Testis (tissue), 3 donors: ENCODE results near the gene MCTP1. TPM values are rescaled to one million over a fixed set of nuclear protein-coding genes. Genes with fewer than 3 reads are reported as not detected.

Experiments
- DNase-seq: peaks from one replicate; pipeline ENCODE4 v3.0.0-alpha.2; 2019
- H3K27ac ChIP-seq, 2 donors: fragments of 200-600 bp; sonication (generic); one replicate each; pipeline ENCODE4 v1.5.1; 2019
- H3K27me3 ChIP-seq: fragments of 200-600 bp; sonication (generic); one replicate; pipeline ENCODE4 v1.5.1; 2019
- H3K36me3 ChIP-seq: fragments of 200-600 bp; sonication (generic); one replicate; pipeline ENCODE4 v1.5.1; 2017; ENCODE audit warnings: low read depth; ENCODE audit errors: missing control alignments
- H3K4me1 ChIP-seq: fragments of 200-600 bp; sonication (generic); one replicate; pipeline ENCODE4 v1.5.1; 2019
- H3K4me3 ChIP-seq, 2 donors: fragments of 200-600 bp; sonication (generic); one replicate each; pipeline ENCODE4 v1.5.1; 2017 to 2019
- H3K9me3 ChIP-seq: fragments of 200-600 bp; sonication (generic); one replicate; pipeline ENCODE4 v1.5.1; 2017
- CTCF ChIP-seq, 3 experiments: fragments of 450-650 bp in 2 of 3; fragments of 200-600 bp in 1 of 3; sonication (generic) in 1 of 3; IDR thresholded peaks; one replicate each; pipeline ENCODE4 v1.5.1; 2016 to 2019; ENCODE audit warnings: antibody characterized with exemption in 3 of 3, mild to moderate bottlenecking in 2 of 3, moderate library complexity in 1 of 3
- POLR2A ChIP-seq: fragments of 450-650 bp; IDR thresholded peaks from one replicate; pipeline ENCODE4 v1.6.1; 2017; ENCODE audit warnings: antibody characterized with exemption, mild to moderate bottlenecking, moderate library complexity
- WGBS, 2 donors: methylation state at CpG; one replicate each; pipeline ENCODE4 v1.1.5; 2018; 5-methylcytosine and 5-hydroxymethylcytosine counted together
- intact Hi-C: fragments of 100-400 bp; cut with DNase I; formaldehyde crosslinking; loops from one replicate; pipeline ENCODE4 v1.15.1; 2023; ENCODE audit warnings: low total_unique reads
- polyA plus RNA-seq: library from polyadenylated mRNA; stranded (reverse); fragments of 350-450 nt; fragmentation: Illumina TruSeq; extraction: RNeasy Lipid Tissue Mini Kit (QIAGEN cat#74804); gene quantifications from one replicate; pipeline ENCODE4 v1.2.3, GENCODE V29; 2014; ENCODE audit warnings: low read depth, low replicate concordance; ENCODE audit not compliant: insufficient read depth
- total RNA-seq, 2 donors: library from RNA; depleted of rRNA; stranded (reverse); fragments of >200 nt; gene quantifications; one replicate each; pipeline ENCODE4 v1.2.3, GENCODE V29; 2016

Gene MCTP1
- total and polyA plus RNA-seq, 3 donors from 2014 or later = 7.4 to 15.5 (median 9.7) TPM

GRCh38 chr5:95221234-95221633 lies 63.7 kb downstream of the MCTP1 start:
- 80 to 90% methylated on average over 2 of the region's 2 CpGs for WGBS, 2 donors
- intact Hi-C loops = no loop called here

GRCh38 chr5:95220381-95220780 lies 64.5 kb downstream of the MCTP1 start:
- no peaks in the 10 kb centered on the region for H3K4me1 ChIP-seq
- no peak overlapping the region for H3K4me3 ChIP-seq
- H3K27ac ChIP-seq = no peak overlapping the region
- no peaks in the 10 kb centered on the region for H3K36me3 ChIP-seq
- no peaks in the 10 kb centered on the region for H3K9me3 ChIP-seq
- no peak for DNase-seq
- intact Hi-C loops = no loop called here
- TF ChIP-seq POLR2A (no peak), CTCF (IDR thresholded peaks at IDR 0.05) (no peak)
- 74 to 87% methylated on average over 1 of the region's 1 CpG for WGBS, 2 donors
- H3K27me3 ChIP-seq = no peaks in the 10 kb centered on the region

More at GRCh38 chr5:95221234-95221633, 63.7 kb downstream of the MCTP1 start:
- no peaks in the 10 kb centered on the region for H3K9me3 ChIP-seq
- H3K36me3 ChIP-seq = no peaks in the 10 kb centered on the region
- no peaks in the 10 kb centered on the region for H3K27me3 ChIP-seq
- no peak overlapping the region for H3K27ac ChIP-seq
- TF ChIP-seq POLR2A = no peak
- TF ChIP-seq CTCF (IDR thresholded peaks at IDR 0.05) = no peak
- no peak overlapping the region for H3K4me3 ChIP-seq
- H3K4me1 ChIP-seq = no peaks in the 10 kb centered on the region
- no peak for DNase-seq

- Histone ChIP-seq H3K9me3 (no peaks in the 10 kb centered on the region), H3K27ac (no peak overlapping the region), H3K4me3 (no peak overlapping the region), H3K36me3 (no peaks in the 10 kb centered on the region), H3K27me3 (no peaks in the 10 kb centered on the region), H3K4me1 (no peaks in the 10 kb centered on the region)
- WGBS, 2 donors = 62 to 72% methylated on average over 3 of the region's 3 CpGs
- no peak for DNase-seq
- intact Hi-C loops = no loop called here
- TF ChIP-seq POLR2A = no peak
- TF ChIP-seq CTCF (IDR thresholded peaks at IDR 0.05) = no peak
Observed at GRCh38 chr5:95219411-95219810, 65.5 kb downstream of the MCTP1 start.

- no peaks in the 10 kb centered on the region for H3K27me3 ChIP-seq
- no peak overlapping the region for H3K4me3 ChIP-seq
- TF ChIP-seq CTCF (IDR thresholded peaks at IDR 0.05) (no peak), POLR2A (no peak)
- intact Hi-C loops = no loop called here
- WGBS, 2 donors = 88 to 89% methylated on average over 2 of the region's 2 CpGs
- no peaks in the 10 kb centered on the region for H3K4me1 ChIP-seq
- H3K27ac ChIP-seq = no peak overlapping the region
- no peaks in the 10 kb centered on the region for H3K9me3 ChIP-seq
- no peaks in the 10 kb centered on the region for H3K36me3 ChIP-seq
- no peak for DNase-seq
Observed at GRCh38 chr5:95217881-95218280, 67.0 kb downstream of the MCTP1 start.

- WGBS, 2 donors = 48 to 59% methylated on average over 4 of the region's 4 CpGs
- TF ChIP-seq POLR2A (no peak), CTCF (IDR thresholded peaks at IDR 0.05) (no peak)
- no peak for DNase-seq
- Histone ChIP-seq H3K27ac (no peak overlapping the region), H3K9me3 (no peaks in the 10 kb centered on the region), H3K4me3 (no peak overlapping the region), H3K4me1 (no peaks in the 10 kb centered on the region), H3K36me3 (no peaks in the 10 kb centered on the region), H3K27me3 (no peaks in the 10 kb centered on the region)
- intact Hi-C loops = no loop called here
Observed at GRCh38 chr5:95217351-95217750, 67.5 kb downstream of the MCTP1 start.
